Measurements from ENCODE around the gene RAB11FIP2. TPM values are rescaled to one million over a fixed set of nuclear protein-coding genes. Genes with fewer than 3 reads are reported as not detected.

The RAB11FIP2 gene
- polyA plus RNA-seq, 4 donors = 45.8 to 62.4 (median 57.8) TPM

DNA sequence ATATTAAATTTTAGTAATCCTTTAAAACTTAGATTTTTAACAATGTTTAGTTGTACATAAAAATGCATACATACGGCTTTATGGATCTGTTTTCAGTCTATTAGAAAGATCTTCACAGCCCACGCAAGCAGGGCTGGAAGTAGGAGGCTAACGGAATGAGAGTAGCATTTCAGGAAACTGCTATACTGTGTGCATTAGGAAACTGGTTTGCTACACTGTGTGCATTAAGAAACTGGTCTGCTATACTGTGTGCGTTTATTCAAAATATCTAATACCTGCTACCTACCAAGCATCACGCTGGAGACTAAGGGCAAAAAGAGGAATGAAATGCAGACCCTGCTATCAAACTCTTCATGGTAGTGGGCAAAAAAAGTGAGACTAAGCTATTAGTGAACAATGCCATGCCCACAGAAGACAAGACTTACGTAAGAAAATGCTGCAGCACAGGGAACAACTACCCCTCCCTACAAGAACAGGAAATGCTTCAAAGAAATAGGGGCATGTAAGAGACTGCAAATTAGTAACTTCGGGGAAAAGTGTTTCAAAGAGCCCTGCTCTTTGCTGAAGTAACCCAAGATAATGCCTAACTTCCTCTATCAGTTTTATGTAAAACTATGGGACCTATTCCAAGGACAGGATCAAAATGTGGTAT is 11.3 kb downstream of the RAB11FIP2 start:
- DNase-seq (ENCODE audit: low read depth in 4 of 4, low spot score in 2 of 4) = no peak

GRCh38 chr10:118034791-118035261 is 11.9 kb downstream of the RAB11FIP2 start:
- no peak for DNase-seq (ENCODE audit: low read depth in 4 of 4, low spot score in 2 of 4)

- DNase-seq (ENCODE audit: low read depth in 4 of 4, low spot score in 2 of 4) = no peak
Observed at GRCh38 chr10:118033905-118034304, 12.8 kb downstream of the RAB11FIP2 start.

DNA sequence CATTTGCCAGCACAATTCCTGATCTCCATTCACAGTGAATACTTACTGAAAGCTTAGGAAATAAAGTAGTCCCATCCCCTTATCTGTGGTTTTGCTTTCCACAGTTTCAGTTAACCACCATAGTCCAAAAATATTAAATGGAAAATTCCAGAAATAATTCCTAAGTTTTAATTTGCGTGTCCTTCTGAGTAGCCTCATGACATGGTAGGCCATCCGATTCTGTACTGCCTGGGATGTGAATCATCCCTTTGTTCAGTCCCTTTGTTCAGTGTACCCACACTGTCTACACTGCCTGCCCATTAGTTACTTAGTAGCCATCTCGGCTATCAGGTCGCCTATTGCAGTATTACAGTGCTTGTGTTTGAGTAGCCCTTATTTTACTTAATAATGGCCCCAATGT is 14.2 kb downstream of the RAB11FIP2 start:
- no peak for DNase-seq (ENCODE audit: low read depth in 4 of 4, low spot score in 2 of 4)

- no peak for DNase-seq (ENCODE audit: low read depth in 4 of 4, low spot score in 2 of 4)
Observed at GRCh38 chr10:118031351-118032075, 15.2 kb downstream of the RAB11FIP2 start.

DNA sequence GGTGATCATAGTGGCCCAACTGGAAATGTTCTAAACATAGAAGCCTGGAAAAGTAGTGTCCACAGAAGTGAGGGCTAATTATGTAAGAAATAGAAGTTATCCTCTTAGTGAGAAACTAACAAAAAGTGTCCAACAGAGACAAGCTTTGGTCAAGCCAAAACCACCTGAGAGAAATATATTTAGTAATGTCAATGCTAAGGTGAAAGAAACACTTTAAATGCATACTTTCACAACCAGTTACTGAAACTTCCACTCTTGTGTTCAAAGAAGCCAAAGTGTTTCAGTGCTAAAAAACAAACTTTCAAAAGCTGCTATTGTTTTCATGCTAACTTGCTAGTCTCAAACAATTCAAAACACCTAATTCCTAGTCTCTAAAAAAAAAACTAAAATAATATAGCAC is 18.1 kb downstream of the RAB11FIP2 start:
- DNase-seq (ENCODE audit: low read depth in 4 of 4, low spot score in 2 of 4) = no peak

DNA sequence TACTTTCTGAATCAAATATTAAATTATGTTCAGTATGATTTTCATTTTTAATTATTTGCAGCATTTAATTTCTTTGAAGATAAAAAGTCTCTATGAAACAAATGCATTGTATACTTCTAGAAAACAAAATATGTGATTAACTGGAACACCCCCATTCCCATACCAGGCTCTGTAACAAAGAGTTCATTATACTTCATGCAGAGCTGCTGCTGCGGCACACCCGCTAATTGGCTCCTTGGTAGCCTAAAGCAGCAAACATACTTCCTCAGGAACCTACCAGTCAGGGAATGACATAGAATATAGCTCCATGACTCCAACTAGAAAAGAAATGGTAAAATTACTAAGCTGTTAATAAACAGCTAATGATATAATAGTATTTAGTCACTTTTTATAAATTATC is 19.3 kb downstream of the RAB11FIP2 start:
- no peak for DNase-seq (ENCODE audit: low read depth in 4 of 4, low spot score in 2 of 4)

GRCh38 chr10:118026936-118027335 is 19.8 kb downstream of the RAB11FIP2 start:
- DNase-seq (ENCODE audit: low read depth in 4 of 4, low spot score in 2 of 4) = no peak

DNA sequence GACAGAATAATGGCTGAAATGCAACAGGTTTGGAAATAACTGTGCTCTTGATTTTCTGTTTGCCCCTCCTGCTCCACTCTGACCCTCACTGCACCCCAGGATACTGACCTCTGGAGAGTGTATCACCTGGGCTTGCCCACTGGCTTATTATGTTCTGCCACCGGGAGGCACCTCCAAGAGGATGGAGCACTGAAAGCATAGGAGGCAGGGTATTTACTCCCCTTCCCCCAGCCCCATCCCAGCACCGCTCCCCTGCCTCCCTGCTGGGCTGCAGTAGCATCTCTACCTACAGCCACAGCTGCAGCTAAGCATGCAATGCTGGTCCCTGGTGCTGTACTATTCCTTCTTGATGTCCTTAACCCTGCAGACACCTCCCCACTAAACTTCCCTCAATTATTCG is 26.4 kb downstream of the RAB11FIP2 start:
- DNase-seq (ENCODE audit: low read depth in 4 of 4, low spot score in 2 of 4) = no peak

DNA sequence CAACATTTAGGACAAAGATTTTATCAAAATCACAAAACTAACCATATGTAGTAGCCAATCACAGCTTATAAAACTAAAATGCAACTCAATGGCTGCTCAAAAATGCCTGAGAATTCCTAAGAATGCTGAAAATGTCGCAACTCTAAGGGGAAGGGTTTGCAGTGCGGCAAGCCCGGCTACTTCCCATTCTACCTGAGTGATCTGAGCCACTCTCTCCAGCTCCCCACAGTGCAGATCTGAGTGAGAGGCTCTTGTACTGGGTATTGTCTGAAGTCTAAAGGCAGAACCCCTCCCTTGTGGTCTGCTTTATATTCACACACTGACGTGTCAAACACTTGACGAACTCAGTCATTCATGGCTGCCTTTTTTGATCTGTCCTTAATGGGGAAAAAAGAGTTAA is 28.9 kb downstream of the RAB11FIP2 start:
- DNase-seq (ENCODE audit: low read depth in 4 of 4, low spot score in 2 of 4) = no peak

DNA sequence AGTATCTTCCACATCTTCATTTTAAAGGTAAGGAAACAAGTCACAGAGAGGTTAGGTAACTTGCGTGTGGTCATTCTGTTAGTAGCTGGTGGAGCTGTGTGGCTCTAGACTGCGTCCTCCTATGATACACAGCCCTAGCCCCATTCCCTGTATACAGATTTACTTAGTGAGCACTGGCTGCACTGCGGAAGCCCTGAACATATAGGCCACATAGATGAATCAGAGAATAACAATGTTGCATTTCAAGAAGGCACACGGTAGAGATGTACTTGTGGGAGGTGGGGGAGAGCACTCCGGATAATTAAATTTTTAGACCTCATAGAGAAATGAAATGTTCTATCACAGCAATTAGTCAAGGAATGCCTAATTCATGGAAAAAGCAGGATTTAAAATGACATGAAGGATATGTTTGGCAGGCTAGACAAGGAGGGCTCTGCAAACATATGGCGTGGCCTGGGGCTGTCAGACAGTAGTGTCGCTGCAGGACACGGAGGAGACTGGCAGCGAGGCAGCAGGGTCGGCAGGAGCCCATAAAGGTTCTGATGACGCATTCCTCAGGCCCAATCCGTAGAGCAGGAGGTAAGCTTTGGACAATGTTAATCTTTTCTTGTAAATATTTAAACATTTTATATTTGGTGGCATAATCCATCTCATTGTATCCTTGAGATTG is 29.5 kb downstream of the RAB11FIP2 start:
- no peak for DNase-seq (ENCODE audit: low read depth in 4 of 4, low spot score in 2 of 4)

DNA sequence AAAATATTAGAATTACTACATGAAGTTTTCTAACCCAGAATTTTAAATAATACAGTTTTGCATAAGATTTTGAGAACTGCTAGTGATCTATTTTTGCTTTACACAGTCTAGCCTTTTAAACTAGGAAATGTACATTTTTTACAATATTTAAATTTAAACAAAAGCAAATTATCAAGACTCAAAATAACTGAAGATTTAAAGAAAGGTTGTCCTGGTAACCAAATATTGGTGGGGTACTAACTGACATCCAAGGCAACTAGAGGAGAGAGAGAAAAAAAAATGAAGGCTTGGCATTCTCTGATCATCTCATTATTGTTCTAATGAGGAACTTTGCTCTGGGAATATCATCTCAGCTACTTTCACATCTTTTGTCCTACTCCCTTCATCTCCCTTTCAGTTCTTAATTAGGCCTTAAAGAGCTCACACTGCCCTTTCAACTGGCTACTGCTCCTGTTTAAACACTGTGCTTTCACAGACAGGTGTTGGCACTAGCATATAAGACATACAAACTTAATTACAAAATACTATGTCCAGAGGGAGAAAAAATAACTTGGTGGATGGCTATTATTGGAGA is 33.7 kb downstream of the RAB11FIP2 start:
- no peak for DNase-seq (ENCODE audit: low read depth in 4 of 4, low spot score in 2 of 4)

- DNase-seq (ENCODE audit: low read depth in 4 of 4, low spot score in 2 of 4) = no peak
Observed at GRCh38 chr10:118007773-118008172, 39.0 kb downstream of the RAB11FIP2 start.

DNA sequence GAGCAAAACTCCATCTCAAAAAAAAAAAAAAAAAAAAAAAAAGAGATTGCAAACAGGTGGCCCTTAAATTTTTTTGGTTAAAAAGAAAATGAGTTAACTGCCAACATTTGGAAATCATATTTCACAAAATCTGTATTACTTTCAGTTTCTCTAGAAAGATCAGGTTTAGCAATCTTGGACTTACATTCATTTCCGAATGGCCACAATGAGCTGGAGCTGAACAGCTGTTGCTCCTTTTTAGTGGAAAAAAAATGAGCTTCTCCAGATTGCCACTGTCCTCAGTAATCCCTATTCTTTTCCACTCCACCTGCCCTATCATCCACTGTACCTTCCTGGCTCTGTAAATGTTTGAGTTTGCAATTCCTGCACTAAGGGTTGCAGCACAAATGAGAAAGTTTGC is 43.6 kb downstream of the RAB11FIP2 start:
- no peak for DNase-seq (ENCODE audit: low read depth in 4 of 4, low spot score in 2 of 4)

DNA sequence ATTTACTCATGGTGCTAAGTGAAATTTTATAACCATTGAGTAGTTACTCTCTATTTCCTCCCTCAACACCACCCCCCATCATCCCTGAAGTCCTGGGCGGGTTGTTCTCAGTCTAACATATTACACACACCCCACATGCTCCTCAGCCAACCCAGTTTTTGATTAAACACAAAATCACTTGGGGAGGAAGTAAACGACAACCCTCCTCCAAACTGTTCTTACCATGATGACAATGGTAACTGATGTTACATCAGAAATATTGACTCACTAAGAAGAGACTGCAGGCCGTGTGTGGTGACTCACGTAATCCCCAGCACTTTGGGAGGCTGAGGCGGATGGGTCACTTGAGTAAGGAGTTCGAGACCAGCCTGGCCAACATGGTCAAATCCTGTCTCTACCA is 44.2 kb downstream of the RAB11FIP2 start:
- DNase-seq (ENCODE audit: low read depth in 4 of 4, low spot score in 2 of 4) = no peak

- no peak for DNase-seq (ENCODE audit: low read depth in 4 of 4, low spot score in 2 of 4)
Observed at GRCh38 chr10:117997673-117998072, 49.1 kb downstream of the RAB11FIP2 start.

GRCh38 chr10:117996709-117997108 is 50.0 kb downstream of the RAB11FIP2 start:
- DNase-seq (ENCODE audit: low read depth in 4 of 4, low spot score in 2 of 4) = no peak

DNA sequence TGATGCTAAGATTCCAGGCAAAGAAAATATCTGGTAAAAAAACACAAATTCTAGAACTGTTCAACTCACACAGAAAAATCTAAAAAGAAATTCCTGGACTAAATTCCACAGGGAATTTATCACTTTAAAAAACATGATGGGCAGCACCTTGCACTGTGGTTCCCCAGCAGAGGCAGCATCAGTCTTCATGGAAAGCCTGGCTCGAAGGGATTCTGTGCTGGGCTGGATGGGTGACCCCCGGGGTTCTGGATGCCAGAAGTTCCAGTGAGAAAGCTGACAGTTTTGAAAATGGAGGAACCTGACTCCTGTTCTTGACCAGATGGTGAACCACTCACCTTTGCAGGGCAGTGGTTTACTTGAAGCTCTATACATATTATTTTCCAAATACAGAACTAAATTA is 52.0 kb downstream of the RAB11FIP2 start:
- DNase-seq (ENCODE audit: low read depth in 4 of 4, low spot score in 2 of 4) = no peak

GRCh38 chr10:117993166-117993565 is 53.6 kb downstream of the RAB11FIP2 start:
- no peak for DNase-seq (ENCODE audit: low read depth in 4 of 4, low spot score in 2 of 4)

- DNase-seq (ENCODE audit: low read depth in 4 of 4, low spot score in 2 of 4) = no peak
Observed at GRCh38 chr10:117991701-117992100, 55.0 kb downstream of the RAB11FIP2 start.

DNA sequence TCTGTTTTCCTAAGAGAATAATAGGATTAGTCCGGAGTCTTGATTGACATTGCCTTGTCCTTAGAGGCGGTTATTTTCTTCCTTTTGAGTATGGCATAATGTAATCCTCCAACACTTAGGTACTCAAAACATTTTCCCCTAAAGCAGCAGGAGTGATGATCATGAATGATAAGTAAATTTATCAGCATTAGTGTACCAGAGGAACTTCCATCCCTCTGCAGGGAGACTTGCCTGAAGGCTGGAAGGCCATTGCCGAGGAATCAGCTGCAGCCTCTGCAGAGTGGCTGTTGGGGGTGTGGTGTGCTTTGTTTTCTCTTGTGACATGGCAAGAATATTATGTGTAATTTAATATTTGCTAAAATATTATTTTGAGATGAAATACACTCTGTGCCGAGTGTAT is 56.8 kb downstream of the RAB11FIP2 start:
- DNase-seq (ENCODE audit: low read depth in 4 of 4, low spot score in 2 of 4) = no peak
